ENCODE results near the gene KCNE5.
"Not testable (repeated sequence)": the region's sequence is repeated elsewhere in the genome, so short reads cannot be mapped to it uniquely, and the experiment has no call there.

KCNE5 gene

GRCh38 chrX:109601486-109601885 is 23.5 kb downstream of the KCNE5 start:
- no peak for DNase-seq

- peak; percentile 65 for DNase-seq
Observed at GRCh38 chrX:109600237-109600651, 24.7 kb downstream of the KCNE5 start.

GRCh38 chrX:109596015-109596414 is 29.0 kb downstream of the KCNE5 start:
- DNase-seq = no peak

DNA sequence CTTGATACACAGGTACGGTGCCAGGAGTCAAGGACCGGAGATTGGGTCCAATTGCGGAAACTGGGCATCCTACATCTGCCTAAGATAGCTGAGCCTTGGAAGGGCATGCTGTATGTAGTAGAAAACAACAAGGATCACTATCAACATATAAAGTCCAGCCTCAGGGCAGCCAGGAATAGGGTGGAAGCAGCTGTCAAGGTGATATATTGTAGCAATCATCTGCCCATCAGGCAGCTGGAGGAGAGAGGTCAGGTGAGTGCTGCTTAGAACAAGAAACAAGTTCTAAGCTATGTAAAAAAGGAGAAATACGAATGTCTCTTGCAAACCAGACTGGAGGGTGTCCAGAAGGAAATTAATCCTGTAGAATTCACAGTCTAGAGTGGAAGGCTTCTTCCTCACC is 34.8 kb downstream of the KCNE5 start:
- no peak for DNase-seq

- DNase-seq = no peak
Observed at GRCh38 chrX:109585488-109585887, 39.5 kb downstream of the KCNE5 start.

- DNase-seq = no peak
Observed at GRCh38 chrX:109578916-109579315, 46.1 kb downstream of the KCNE5 start.

DNA sequence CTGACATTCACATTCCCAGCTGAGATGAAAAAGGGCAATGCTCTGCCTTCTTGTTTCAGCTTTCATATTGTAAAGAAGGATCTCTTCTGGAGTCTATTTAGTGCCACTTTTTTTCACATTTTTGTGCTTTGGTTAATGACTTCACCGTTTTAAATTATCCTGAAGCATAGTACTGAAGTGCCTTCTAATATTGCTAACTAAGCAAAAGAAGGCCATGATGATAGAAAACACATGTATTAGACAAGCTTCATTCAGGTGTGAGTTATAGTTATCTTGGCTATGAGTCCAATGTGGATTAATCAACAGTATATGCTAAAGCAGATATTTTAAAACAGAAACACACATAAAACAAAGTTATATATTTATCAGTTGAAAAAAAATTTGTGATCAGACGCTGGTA is 47.9 kb downstream of the KCNE5 start:
- no peak for DNase-seq

- DNase-seq = not testable (repeated sequence)
Observed at GRCh38 chrX:109576083-109576482, 48.9 kb downstream of the KCNE5 start.

All from left hindlimb (tissue), 1 donor.